HG03095 (cell line): ENCODE measurements around the gene TRIO.

Source experiments
- ATAC-seq: cut with Tn5 transposase; IDR thresholded peaks from one replicate; pipeline ENCODE4 v1.9.1; 2021; ENCODE audit warnings: moderate library complexity; ENCODE audit not compliant: unreplicated experiment

Gene TRIO

GRCh38 chr5:14404780-14405179 lies 261.6 kb downstream of the TRIO start:
- no peak for ATAC-seq

DNA sequence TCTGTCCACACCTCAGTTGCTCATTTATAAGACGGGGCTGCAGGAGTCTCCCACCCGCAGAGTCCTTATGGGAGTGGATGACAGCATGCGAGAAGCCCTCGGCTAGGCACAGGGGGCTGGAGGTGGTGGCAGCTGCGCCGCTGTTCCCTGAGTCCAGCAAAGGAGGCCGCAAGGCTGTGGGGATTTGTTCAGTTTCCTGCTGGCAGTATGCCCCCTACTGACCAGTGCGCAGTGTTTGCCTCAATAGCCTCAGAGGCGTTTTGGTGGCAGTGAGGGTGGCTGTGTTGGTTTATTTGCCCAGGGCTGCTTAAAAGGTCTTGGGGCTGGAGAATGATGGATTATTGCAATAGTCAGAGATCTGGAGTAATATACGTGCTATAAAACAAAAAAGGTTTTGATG lies 262.1 kb downstream of the TRIO start:
- no peak for ATAC-seq

GRCh38 chr5:14405706-14406553 lies 262.8 kb downstream of the TRIO start:
- no peak for ATAC-seq

DNA sequence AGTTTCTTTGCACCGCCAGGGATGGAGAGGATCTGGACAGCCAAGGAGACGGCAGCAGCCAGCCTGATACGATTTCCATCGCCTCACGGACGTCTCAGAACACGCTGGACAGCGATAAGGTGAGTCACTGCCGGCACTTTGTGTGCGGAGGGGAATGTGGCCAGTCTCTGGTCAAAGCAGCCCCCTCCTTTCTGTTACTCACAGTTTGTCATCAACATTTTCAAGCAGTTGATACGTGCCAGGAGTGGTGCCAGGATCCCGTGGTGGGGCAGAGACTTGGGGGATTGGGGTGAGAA lies 263.4 kb downstream of the TRIO start:
- no peak for ATAC-seq

DNA sequence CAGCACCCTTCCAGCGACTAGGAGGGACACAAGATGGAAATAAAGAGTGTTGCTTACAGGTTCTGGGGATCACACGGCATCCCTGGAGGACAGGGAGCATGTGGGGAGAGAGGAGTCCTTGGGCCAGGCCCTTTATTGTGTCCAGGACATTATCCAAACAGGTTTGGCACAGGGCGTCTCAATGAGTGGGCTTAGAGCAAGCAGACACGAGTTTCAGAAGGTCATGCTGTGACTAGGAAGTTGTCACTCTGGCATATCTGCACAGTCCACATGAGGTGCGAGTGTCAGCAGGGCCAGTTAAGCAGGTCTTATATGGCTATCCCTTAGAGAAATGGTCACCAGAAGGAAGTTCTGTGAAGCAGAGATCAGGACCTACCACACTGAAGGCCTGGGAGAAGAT lies 263.9 kb downstream of the TRIO start:
- ATAC-seq = no peak

DNA sequence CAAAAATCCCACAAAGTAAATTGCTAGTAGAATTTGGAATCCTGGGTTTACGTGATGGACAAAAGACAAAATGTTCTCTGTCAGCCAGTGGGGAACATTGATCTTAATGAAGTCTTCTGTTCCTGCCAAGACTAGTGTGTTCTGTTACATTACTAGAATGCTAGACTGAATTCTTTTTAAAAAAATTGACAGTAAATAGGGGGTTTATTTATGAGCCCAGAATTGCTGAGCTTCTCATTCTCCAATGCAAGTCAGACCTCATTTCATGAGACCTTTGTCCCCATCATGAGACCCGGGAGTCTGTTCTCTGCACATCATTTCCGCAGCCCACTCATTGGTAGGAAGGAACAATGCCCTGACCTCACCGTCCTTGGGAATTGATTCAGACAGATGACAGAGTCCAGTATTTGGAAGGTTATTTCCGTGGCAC lies 264.6 kb downstream of the TRIO start:
- no peak for ATAC-seq

GRCh38 chr5:14408969-14409586 lies 265.9 kb downstream of the TRIO start:
- no peak for ATAC-seq

DNA sequence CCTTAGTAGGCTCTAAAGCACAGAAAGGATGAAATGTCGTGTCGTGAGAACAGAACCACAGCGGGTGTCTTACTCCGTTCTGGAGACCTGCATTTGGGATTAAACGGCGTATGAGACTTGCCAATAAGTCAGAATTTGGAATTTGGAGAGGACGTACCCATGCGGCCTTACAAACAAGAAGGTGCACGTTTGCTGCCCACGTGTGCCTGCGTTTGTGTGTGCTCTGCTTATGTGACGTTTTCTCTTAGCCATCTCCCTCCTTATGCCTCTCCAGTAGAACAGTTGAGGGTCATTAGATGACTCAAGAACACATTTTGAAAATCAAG lies 266.9 kb downstream of the TRIO start:
- no peak for ATAC-seq

- ATAC-seq = no peak
Observed at GRCh38 chr5:14410394-14411201, 267.5 kb downstream of the TRIO start.

DNA sequence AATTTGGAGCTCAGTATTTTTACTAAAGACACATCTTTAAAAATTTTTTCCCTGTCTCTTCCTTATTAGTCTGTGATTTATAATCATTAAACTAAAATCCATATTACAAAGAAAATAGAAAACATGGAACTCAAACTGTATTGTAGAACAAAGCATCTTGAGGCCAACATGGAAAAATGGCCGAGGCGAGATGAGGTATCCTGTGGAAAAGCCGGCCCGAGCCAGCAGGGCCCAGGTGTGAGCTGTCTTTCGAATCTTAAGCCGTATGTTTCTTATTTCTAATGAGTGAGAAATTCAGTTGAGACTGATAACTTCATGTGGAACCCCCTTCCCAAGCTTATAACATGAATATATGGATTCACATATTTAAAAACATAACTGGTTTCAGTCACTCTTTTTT lies 268.1 kb downstream of the TRIO start:
- ATAC-seq = no peak

- no peak for ATAC-seq
Observed at GRCh38 chr5:14413331-14413750, 270.2 kb downstream of the TRIO start.

- ATAC-seq = no peak
Observed at GRCh38 chr5:14414007-14414406, 270.9 kb downstream of the TRIO start.

GRCh38 chr5:14414656-14415023 lies 271.5 kb downstream of the TRIO start:
- ATAC-seq = no peak

GRCh38 chr5:14415024-14415697 lies 272.0 kb downstream of the TRIO start:
- peak; percentile 83 for ATAC-seq

- ATAC-seq = peak; percentile 14
Observed at GRCh38 chr5:14415698-14416074, 272.5 kb downstream of the TRIO start.

GRCh38 chr5:14416621-14417275 lies 273.6 kb downstream of the TRIO start:
- ATAC-seq = no peak

- no peak for ATAC-seq
Observed at GRCh38 chr5:14417276-14417730, 274.2 kb downstream of the TRIO start.

DNA sequence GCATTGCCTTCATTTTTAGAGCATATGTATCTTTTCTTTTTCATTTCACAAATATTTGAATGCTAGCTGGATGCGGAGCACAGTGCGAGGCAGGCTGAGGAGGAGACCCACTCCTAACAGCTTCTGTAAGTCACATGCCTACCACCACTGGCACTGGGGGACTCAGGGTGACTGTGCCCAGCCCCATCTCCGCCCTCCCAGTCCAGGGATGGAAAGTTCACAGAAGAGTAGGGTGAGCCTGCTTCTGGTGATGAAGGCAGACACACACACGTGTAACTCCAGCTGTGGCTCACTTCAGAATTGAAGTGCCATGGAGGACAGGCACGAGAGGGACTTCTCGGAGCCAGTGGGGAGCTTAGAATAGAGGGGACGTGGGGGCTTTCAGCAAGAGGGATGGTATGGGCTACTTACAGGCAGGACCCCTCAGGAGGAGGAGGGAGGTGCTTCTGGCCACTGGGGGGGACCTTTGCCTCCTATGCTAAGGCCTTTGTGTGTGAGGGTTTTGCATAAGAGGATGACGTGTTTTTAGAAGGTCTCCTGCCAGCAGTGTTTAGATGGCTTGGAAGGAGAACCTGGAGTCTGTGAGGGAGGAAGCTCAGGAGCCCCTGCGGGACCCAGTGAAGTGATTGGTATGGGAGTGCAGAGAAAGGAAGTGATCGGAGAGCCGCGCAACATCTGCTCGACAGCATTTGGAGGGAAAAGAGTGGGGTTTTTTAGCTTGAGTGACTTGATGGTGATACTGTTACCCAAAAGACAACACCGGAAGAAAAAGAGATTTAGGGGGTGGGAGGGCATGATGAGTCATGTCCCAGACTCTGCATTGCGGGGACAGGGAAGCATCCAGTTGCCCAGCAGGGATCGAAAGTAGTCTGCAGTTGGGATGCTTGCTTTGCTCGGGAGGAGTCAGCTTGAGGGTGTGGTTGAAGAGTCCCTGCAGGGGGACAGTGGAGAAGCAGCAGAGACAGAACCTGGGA lies 274.9 kb downstream of the TRIO start:
- ATAC-seq = no peak

DNA sequence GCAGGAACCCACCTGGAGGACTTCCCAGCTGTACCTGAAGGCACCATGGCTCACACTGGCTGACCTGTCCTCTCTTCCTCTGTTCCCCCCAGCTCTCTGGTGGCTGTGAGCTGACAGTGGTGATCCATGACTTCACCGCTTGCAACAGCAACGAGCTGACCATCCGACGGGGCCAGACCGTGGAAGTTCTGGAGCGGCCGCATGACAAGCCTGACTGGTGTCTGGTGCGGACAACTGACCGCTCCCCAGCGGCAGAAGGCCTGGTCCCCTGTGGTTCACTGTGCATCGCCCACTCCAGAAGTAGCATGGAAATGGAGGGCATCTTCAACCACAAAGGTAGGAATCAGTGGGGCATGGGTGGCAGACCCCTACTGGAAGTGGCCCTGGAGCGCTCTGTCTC lies 276.5 kb downstream of the TRIO start:
- no peak for ATAC-seq
